ENCODE results near the gene PRR13. TPM values are rescaled to one million over a fixed set of nuclear protein-coding genes. Genes with fewer than 3 reads are reported as not detected.

PRR13 gene
- total and polyA plus RNA-seq, 2 of the 13 experiments (the other 11 are each of a cell fraction or from before 2014, with no cell fraction given) = 65.0 to 102 TPM

GRCh38 chr12:53472056-53472582 lies 30.6 kb downstream of the PRR13 start:
- Histone ChIP-seq H3K27me3 (ENCODE audit: control insufficient read depth in 1 of 2, insufficient read depth in 2 of 2, low read length in 2 of 2) (no peaks in the 10 kb centered on the region), H3K9me3 (ENCODE audit: low read length) (no peaks in the 10 kb centered on the region), H4K20me1 (ENCODE audit: insufficient read depth, low read length) (peaks cover 43% of the 10 kb centered on the region), H3K36me3 (replicated peaks in 1 of 2; ENCODE audit: control insufficient read depth in 1 of 2, insufficient read depth in 2 of 2, low read length in 2 of 2) (peaks cover 52 to 96% of the 10 kb centered on the region in 2 experiments), H3K4me1 (ENCODE audit: insufficient read depth, low read length) (no peaks in the 10 kb centered on the region; the same call in 1 of the 2 replicates), H3K9ac (ENCODE audit: insufficient read depth, low read depth, low read length) (no peak overlapping the region), H3K79me2 (ENCODE audit: insufficient read depth, low read length) (peaks cover 30% of the 10 kb centered on the region), H3K4me2 (ENCODE audit: low read depth, low read length) (no peak overlapping the region), H2AFZ (ENCODE audit: low read length) (no peak overlapping the region), H3K27ac (ENCODE audit: extremely low read length, insufficient read depth, low read length) (no peak overlapping the region), H3K4me3 (replicated peaks in 1 of 3; ENCODE audit: insufficient read depth in 1 of 3, low read depth in 2 of 3, low read length in 3 of 3) (no peak overlapping the region)
- no peak for FAIRE-seq
- ChIA-PET POLR2A (interaction anchor here (0.7 to 2.1 kb wide), 3 partner anchors 10 to 24 kb away, joined by 3 to 10 read pairs (median 3); no protein-coding TSS in a partner anchor), CTCF (ENCODE audit: low intra/inter-chr PET ratio, low total read pairs) (no interaction called here)
- intact Hi-C loops (cut with micrococcal nuclease; ENCODE audit: unreplicated experiment) (loop anchor here (5.0 kb wide), 1 partner anchor 35 kb away; the partner anchor contains the start of gene NPFF), in situ Hi-C loops (cut with HindIII; ENCODE audit: extremely low pct_ligation_motif_present, low pct_unique_long_range_greater_than_20kb) (no loop called here)
- ATAC-seq = no peak
- TF ChIP-seq ZNF431 (CRISPR knock-in tag; IDR thresholded peaks at IDR 0.05; ENCODE audit: borderline replicate concordance, low read depth) (no peak), RBFOX2 (IDR thresholded peaks at IDR 0.05; ENCODE audit: low read depth, low read length) (peak; percentile 45; the same call in 1 of the 2 replicates)
- DNase-seq (ENCODE audit: low spot score) = no peak
- BruUV-seq (replicated peaks) = TSS peak; percentile 2
- WGBS (ENCODE audit: low lambda C conversion rate) = 100% methylated on average over 1 of the region's 1 CpG

- Histone ChIP-seq H3K79me2 (ENCODE audit: insufficient read depth, low read length) (peaks cover 26% of the 10 kb centered on the region), H3K27ac (ENCODE audit: extremely low read length, insufficient read depth, low read length) (no peak overlapping the region), H3K36me3 (replicated peaks in 1 of 2; ENCODE audit: control insufficient read depth in 1 of 2, insufficient read depth in 2 of 2, low read length in 2 of 2) (peaks cover 47 to 94% of the 10 kb centered on the region in 2 experiments), H3K9ac (ENCODE audit: insufficient read depth, low read depth, low read length) (no peak overlapping the region), H2AFZ (ENCODE audit: low read length) (no peak overlapping the region), H3K4me1 (ENCODE audit: insufficient read depth, low read length) (no peaks in the 10 kb centered on the region; the same call in 1 of the 2 replicates), H4K20me1 (ENCODE audit: insufficient read depth, low read length) (peaks cover 39% of the 10 kb centered on the region), H3K4me2 (ENCODE audit: low read depth, low read length) (no peak overlapping the region), H3K4me3 (replicated peaks in 1 of 3; ENCODE audit: insufficient read depth in 1 of 3, low read depth in 2 of 3, low read length in 3 of 3) (no peak overlapping the region), H3K9me3 (ENCODE audit: low read length) (no peaks in the 10 kb centered on the region), H3K27me3 (ENCODE audit: control insufficient read depth in 1 of 2, insufficient read depth in 2 of 2, low read length in 2 of 2) (no peaks in the 10 kb centered on the region)
- TF ChIP-seq RBFOX2 (IDR thresholded peaks at IDR 0.05; ENCODE audit: low read depth, low read length) = peak; percentile 48; the same call in 1 of the 2 replicates
- TF ChIP-seq ZNF839 (CRISPR knock-in tag; IDR thresholded peaks at IDR 0.05; ENCODE audit: borderline replicate concordance) = no peak
- TF ChIP-seq ZNF761 (CRISPR knock-in tag; conservative IDR thresholded peaks at IDR 0.05) = no peak
- TF ChIP-seq POLR2AphosphoS2 (IDR thresholded peaks at IDR 0.05; ENCODE audit: low read depth, low read length) = peak; percentile 31; the same call in 1 of the 2 replicates
- no peak for TF ChIP-seq DMAP1 (CRISPR knock-in tag; IDR thresholded peaks at IDR 0.05)
- WGBS (ENCODE audit: low lambda C conversion rate) = 94% methylated on average over 2 of the region's 2 CpGs
- CTCF ChIA-PET (ENCODE audit: low intra/inter-chr PET ratio, low total read pairs) = no interaction called here
- in situ Hi-C loops (cut with HindIII; ENCODE audit: extremely low pct_ligation_motif_present, low pct_unique_long_range_greater_than_20kb) = no loop called here
- TSS peak; percentile 10 for BruUV-seq (replicated peaks)
- intact Hi-C loops (cut with micrococcal nuclease; ENCODE audit: unreplicated experiment) = loop anchor here (5.0 kb wide), 1 partner anchor 33 kb away; the partner anchor contains the start of gene NPFF
- no peak for FAIRE-seq
- ATAC-seq = no peak
- POLR2A ChIA-PET = interaction anchor here (1.3 to 2.1 kb wide), 5 partner anchors 8 to 33 kb away, joined by 4 to 10 read pairs (median 5); partner anchors contain the start of gene TARBP2
- no peak for DNase-seq (ENCODE audit: low spot score)
Observed at GRCh38 chr12:53474077-53474476, 32.5 kb downstream of the PRR13 start.

Measured in HepG2 (cell line).